Fibroblast of pulmonary artery (primary cell): ENCODE results near the gene MED29.
"Not testable (repeated sequence)": the region's sequence is repeated elsewhere in the genome, so short reads cannot be mapped to it uniquely, and the experiment has no call there.

Experiments used
- DNase-seq: peaks from one replicate; pipeline ENCODE4 v3.0.0-alpha.2; 2010; ENCODE audit warnings: low read depth
- H3K4me3 ChIP-seq: replicated peaks from 2 replicates; pipeline ENCODE4 v1.5.1; 2011; ENCODE audit warnings: low read depth, mild to moderate bottlenecking, control low read depth, low read length, moderate library complexity
- TF ChIP-seq, protein P1 (sequence below): IDR thresholded peaks from 2 replicates; pipeline ENCODE4 v1.5.1; 2011; ENCODE audit warnings: mild to moderate bottlenecking, control low read depth, low read length, inconsistent platforms; ENCODE audit errors: missing control alignments

MED29 gene

GRCh38 chr19:39372047-39372802 is 19.0 kb upstream of the MED29 start:
- no peak overlapping the region for H3K4me3 ChIP-seq
- peak; percentile 98 for DNase-seq
- TF ChIP-seq, protein P1, sequence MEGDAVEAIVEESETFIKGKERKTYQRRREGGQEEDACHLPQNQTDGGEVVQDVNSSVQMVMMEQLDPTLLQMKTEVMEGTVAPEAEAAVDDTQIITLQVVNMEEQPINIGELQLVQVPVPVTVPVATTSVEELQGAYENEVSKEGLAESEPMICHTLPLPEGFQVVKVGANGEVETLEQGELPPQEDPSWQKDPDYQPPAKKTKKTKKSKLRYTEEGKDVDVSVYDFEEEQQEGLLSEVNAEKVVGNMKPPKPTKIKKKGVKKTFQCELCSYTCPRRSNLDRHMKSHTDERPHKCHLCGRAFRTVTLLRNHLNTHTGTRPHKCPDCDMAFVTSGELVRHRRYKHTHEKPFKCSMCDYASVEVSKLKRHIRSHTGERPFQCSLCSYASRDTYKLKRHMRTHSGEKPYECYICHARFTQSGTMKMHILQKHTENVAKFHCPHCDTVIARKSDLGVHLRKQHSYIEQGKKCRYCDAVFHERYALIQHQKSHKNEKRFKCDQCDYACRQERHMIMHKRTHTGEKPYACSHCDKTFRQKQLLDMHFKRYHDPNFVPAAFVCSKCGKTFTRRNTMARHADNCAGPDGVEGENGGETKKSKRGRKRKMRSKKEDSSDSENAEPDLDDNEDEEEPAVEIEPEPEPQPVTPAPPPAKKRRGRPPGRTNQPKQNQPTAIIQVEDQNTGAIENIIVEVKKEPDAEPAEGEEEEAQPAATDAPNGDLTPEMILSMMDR, result no peak

GRCh38 chr19:39372941-39373340 is 18.2 kb upstream of the MED29 start:
- TF ChIP-seq, protein P1, result no peak
- H3K4me3 ChIP-seq, result no peak overlapping the region
- DNase-seq, result peak; percentile 59

DNA sequence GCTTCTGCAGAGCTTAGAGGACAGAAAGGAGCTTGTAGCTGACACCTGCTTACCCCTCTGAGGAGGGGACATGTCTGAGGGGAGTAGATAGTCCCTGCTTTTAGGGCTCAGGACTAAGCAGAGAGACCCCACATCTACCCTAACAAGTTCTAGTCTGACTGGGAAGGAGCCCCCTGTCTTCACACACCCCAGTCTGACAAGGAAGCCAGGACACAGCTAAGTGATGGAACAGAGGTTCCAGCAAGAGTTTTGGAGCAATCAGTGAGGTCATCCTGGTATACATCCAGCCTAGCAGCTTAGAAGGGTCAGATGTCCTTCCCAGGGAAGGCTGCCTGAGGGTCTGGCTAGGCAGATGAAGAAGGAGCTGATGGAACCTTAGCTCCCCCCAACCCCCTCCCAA is 15.2 kb upstream of the MED29 start:
- TF ChIP-seq, protein P1, result no peak
- DNase-seq, result no peak
- no peak overlapping the region for H3K4me3 ChIP-seq

GRCh38 chr19:39377373-39378362 is 13.5 kb upstream of the MED29 start:
- DNase-seq, result no peak
- H3K4me3 ChIP-seq, result no peak overlapping the region
- TF ChIP-seq, protein P1, result no peak

- DNase-seq, result not testable (repeated sequence)
Observed at GRCh38 chr19:39379366-39379765, 11.8 kb upstream of the MED29 start.

DNA sequence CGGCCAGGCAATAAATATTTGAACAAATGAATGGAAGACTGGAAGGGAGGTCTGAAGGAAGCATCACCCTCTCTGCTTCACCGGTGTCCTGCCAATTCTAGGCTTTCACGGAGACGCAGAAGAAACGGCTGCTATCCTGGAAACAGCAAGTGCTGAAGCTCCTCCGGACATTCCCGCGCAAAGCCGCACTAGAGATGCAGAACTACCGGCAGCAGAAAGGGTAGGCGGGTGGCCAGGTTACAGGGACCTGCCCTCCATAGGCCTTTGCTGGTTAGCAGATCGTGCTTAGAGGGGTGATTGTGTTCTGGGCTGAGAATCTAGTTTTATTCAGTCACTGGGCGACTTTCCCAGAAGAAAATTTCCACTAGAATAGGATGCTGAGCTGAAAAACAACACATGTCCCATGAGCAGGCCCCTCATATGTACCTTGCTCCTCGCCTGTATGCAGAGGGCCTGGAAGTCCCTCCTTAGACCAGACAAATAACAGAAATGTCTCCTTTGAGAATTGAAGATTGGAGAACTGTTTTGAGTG is 11.2 kb upstream of the MED29 start:
- DNase-seq, result no peak
- TF ChIP-seq, protein P1, result no peak
- H3K4me3 ChIP-seq, result no peak overlapping the region

More at GRCh38 chr19:39379366-39379765, 11.8 kb upstream of the MED29 start:
- not testable (repeated sequence) for H3K4me3 ChIP-seq
